CD4-positive, alpha-beta T cell treated with Interleukin-6 at 100 ng/mL for 8 hours (primary cell): Measurements from ENCODE around the gene SGCD.

Source experiments
- DNase-seq: peaks from one replicate; pipeline ENCODE4 v3.0.0-alpha.2; 2020; ENCODE audit warnings: mixed read lengths, low spot score

SGCD gene

GRCh38 chr5:156779436-156779835 lies 452.5 kb downstream of the SGCD start:
- no peak for DNase-seq

DNA sequence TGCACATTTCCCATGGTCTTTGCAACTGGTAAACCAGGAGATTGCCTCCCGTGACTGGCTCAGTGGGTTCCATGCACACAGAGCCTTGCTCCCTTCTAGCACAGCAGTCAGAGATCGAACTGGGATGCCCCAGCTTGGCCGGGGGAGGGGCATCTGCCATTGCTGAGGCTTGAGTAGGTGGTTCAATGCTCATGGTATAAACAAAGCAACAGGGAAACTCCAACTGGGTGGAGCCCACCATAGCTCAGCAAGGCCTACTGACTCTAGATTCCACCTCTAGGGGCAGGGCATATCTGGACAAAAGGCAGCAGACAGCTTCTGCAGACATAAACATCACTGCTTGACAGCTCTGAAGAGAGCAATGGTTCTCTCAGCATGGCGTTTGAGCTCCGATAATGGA lies 456.1 kb downstream of the SGCD start:
- DNase-seq = no peak

GRCh38 chr5:156794687-156795086 lies 467.7 kb downstream of the SGCD start:
- no peak for DNase-seq

DNA sequence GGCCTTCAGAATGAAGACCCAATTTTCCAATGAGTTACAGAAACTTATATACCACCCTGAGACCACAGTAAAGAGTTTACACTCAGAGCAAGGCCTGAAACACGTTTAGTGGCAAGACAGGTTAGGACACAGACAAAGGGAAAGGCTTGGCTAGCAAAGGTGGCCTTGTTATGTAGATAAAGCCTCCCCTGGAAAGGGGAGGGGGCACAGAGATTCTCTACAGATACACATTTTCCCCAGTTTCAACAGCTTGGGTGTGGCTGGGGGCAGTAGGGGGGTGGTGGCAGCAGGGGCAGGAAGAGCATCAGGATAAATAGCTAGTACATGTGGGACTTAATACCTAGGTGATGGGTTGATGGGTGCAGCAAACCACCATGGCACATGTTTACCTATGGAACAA lies 471.2 kb downstream of the SGCD start:
- no peak for DNase-seq

DNA sequence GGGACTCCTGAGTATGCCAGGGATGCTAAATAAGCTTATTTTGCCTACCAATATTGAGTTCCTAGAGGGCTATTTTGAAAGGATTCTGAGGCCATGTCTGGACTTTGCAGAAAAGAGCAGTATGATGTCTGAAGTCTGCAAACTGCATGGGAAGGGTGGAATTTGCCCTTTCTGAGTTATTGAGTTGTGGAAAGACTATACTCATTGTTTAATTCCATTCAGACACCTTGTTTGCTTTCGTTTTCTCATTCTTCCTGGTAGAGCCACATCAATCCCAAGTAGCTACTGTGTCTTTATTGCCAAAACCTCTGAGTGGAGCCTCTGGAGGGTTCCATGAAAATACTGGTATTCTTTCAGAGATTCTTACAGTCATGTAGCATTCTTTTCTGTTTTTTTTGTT lies 472.2 kb downstream of the SGCD start:
- DNase-seq = no peak

GRCh38 chr5:156800929-156801328 lies 474.0 kb downstream of the SGCD start:
- no peak for DNase-seq

- no peak for DNase-seq
Observed at GRCh38 chr5:156802501-156802900, 475.5 kb downstream of the SGCD start.

GRCh38 chr5:156803404-156803803 lies 476.4 kb downstream of the SGCD start:
- no peak for DNase-seq

DNA sequence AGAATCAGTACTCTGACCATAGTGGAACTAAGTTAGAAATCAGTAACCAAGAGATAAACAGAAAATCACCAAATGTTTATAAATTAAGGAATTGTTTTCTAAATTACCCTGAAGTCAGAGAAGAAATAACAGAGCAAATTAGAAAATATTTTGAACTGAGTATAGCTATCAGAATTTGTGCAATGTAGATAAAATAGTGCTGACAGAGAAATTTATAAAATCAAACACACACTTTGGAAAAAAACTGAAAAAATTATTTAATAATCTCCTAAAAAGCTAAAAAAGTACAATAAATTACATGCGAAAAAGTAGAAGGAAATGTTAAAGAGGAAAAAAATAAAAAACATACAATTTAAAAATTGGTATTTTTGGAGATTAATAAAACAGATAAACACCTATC lies 486.0 kb downstream of the SGCD start:
- no peak for DNase-seq

- no peak for DNase-seq
Observed at GRCh38 chr5:156815988-156816599, 489.1 kb downstream of the SGCD start.
